ENCODE data around the gene KRT8. TPM values are rescaled to one million over a fixed set of nuclear protein-coding genes. Genes with fewer than 3 reads are reported as not detected.
A peak's percentile ranks its signal among the peaks of the same experiment; 100 is the strongest.

The KRT8 gene
- polyA plus RNA-seq, 1 of the 3 experiments (the other 2 are of a cell fraction) = 49.4 TPM

DNA sequence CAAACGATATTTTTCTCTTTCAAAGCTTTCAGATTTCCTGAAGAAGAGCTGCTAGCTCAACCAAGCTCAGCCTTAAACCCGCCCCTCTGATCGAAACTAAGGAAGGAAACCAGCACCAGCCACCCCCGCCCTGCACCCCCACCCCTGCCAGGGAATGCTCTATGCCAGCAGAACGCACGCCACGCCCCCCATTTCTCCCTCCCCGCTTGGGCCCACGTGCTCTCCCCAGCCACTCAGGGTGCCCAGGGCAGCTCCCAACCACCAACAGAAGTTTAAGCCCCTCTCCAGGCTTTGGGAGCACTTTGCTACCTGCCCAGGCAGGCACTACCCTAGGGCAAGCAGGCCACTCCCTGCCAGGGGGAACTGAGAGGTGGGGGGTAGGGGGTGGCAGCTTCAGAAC, 37.2 kb downstream of the KRT8 start:
- Histone ChIP-seq H3K4me1 (ENCODE audit: control insufficient read depth in 1 of 2, insufficient read depth in 2 of 2, low read depth in 1 of 2, low read length in 1 of 2) (peaks cover 0 to 12% of the 10 kb centered on the region in 2 experiments; a peak in 3 of 4 replicates), H3K9me2 (no peaks in the 10 kb centered on the region), H3K9ac (no peak overlapping the region), H3K4me2 (no peak overlapping the region), H3K36me3 (replicated peaks in 1 of 2; ENCODE audit: control insufficient read depth in 1 of 2, insufficient read depth in 2 of 2, low read length in 1 of 2) (no peaks in the 10 kb centered on the region), H3K79me2 (ENCODE audit: insufficient read depth) (no peaks in the 10 kb centered on the region), H3K9me3 (no peaks in the 10 kb centered on the region), H3K4me3 (ENCODE audit: low read depth in 2 of 2, low read length in 1 of 2) (no peak overlapping the region), H2AFZ (ENCODE audit: low read depth) (no peak overlapping the region), H4K20me1 (ENCODE audit: insufficient read depth) (no peaks in the 10 kb centered on the region), H3F3A (replicated peaks; ENCODE audit: insufficient read depth) (peaks cover 6% of the 10 kb centered on the region), H3K27ac (ENCODE audit: low read depth in 2 of 2, low read length in 1 of 2) (no peak overlapping the region), H3K27me3 (ENCODE audit: insufficient read depth) (no peaks in the 10 kb centered on the region)
- ChIA-PET POLR2A (no interaction called here), CTCF (interaction anchor here (0.8 to 4.1 kb wide), 6 partner anchors 12 to 495 kb away, joined by 3 to 28 read pairs (median 3); no protein-coding TSS in a partner anchor)
- TF ChIP-seq, protein P1, sequence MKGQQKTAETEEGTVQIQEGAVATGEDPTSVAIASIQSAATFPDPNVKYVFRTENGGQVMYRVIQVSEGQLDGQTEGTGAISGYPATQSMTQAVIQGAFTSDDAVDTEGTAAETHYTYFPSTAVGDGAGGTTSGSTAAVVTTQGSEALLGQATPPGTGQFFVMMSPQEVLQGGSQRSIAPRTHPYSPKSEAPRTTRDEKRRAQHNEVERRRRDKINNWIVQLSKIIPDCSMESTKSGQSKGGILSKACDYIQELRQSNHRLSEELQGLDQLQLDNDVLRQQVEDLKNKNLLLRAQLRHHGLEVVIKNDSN (IDR thresholded peaks at IDR 0.05; ENCODE audit: borderline replicate concordance, low read depth) = peak; percentile 34; the same call in 1 of the 2 replicates
- TF ChIP-seq ELF1 (IDR thresholded peaks at IDR 0.05) = no peak
- TF ChIP-seq SMC3 (IDR thresholded peaks at IDR 0.05; ENCODE audit: low read depth, low read length) = no peak
- WGBS (ENCODE audit: low lambda C conversion rate) = 70% methylated on average over 9 of the region's 9 CpGs
- no peak for DNase-seq

DNA sequence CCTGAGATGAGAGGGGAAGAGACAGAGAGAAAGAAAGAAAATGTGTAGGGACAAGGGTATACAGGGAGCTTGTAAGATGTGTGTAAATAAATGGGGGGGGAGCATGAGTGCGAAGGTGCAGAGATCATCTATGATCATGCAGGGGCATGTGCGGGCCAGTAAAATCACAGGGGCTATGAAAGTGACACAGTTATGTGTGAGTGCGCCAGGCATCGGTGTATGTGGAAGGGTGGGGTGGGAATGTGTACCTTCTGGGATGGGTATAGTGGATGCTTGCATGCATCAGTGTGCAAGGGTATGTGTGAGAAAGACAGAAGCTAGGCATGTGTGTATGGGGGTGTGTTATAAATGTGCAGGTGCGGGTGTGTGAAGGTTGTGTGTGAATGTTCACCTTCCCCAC, 37.7 kb downstream of the KRT8 start:
- Histone ChIP-seq H3K4me2 (no peak overlapping the region), H2AFZ (ENCODE audit: low read depth) (no peak overlapping the region), H3K27ac (ENCODE audit: low read depth in 2 of 2, low read length in 1 of 2) (no peak overlapping the region), H3K36me3 (replicated peaks in 1 of 2; ENCODE audit: control insufficient read depth in 1 of 2, insufficient read depth in 2 of 2, low read length in 1 of 2) (no peaks in the 10 kb centered on the region), H3F3A (replicated peaks; ENCODE audit: insufficient read depth) (peaks cover 6% of the 10 kb centered on the region), H4K20me1 (ENCODE audit: insufficient read depth) (no peaks in the 10 kb centered on the region), H3K4me1 (ENCODE audit: control insufficient read depth in 1 of 2, insufficient read depth in 2 of 2, low read depth in 1 of 2, low read length in 1 of 2) (peaks cover 0 to 12% of the 10 kb centered on the region in 2 experiments; a peak in 3 of 4 replicates), H3K9me2 (no peaks in the 10 kb centered on the region), H3K9ac (no peak overlapping the region), H3K4me3 (ENCODE audit: low read depth in 2 of 2, low read length in 1 of 2) (no peak overlapping the region), H3K9me3 (no peaks in the 10 kb centered on the region), H3K27me3 (ENCODE audit: insufficient read depth) (no peaks in the 10 kb centered on the region), H3K79me2 (ENCODE audit: insufficient read depth) (no peaks in the 10 kb centered on the region)
- CTCF ChIA-PET = interaction anchor here (0.7 to 4.1 kb wide), 7 partner anchors 12 to 494 kb away, joined by 3 to 28 read pairs (median 3); no protein-coding TSS in a partner anchor
- POLR2A ChIA-PET = no interaction called here
- 75% methylated on average over 5 of the region's 5 CpGs for WGBS (ENCODE audit: low lambda C conversion rate)
- TF ChIP-seq ELF1 (IDR thresholded peaks at IDR 0.05) (no peak), MXI1 (IDR thresholded peaks at IDR 0.05; ENCODE audit: low read depth, low read length) (no peak), TEAD4 (IDR thresholded peaks at IDR 0.05; ENCODE audit: borderline replicate concordance, insufficient read depth) (no peak), YY1 (IDR thresholded peaks at IDR 0.05; ENCODE audit: low read depth) (no peak), CHD2 (IDR thresholded peaks at IDR 0.05; ENCODE audit: low read length, partially characterized antibody) (no peak), RCOR1 (IDR thresholded peaks at IDR 0.05; ENCODE audit: low read length) (no peak), FOSL2 (IDR thresholded peaks at IDR 0.05; ENCODE audit: borderline replicate concordance, low read depth) (no peak)
- DNase-seq = no peak

DNA sequence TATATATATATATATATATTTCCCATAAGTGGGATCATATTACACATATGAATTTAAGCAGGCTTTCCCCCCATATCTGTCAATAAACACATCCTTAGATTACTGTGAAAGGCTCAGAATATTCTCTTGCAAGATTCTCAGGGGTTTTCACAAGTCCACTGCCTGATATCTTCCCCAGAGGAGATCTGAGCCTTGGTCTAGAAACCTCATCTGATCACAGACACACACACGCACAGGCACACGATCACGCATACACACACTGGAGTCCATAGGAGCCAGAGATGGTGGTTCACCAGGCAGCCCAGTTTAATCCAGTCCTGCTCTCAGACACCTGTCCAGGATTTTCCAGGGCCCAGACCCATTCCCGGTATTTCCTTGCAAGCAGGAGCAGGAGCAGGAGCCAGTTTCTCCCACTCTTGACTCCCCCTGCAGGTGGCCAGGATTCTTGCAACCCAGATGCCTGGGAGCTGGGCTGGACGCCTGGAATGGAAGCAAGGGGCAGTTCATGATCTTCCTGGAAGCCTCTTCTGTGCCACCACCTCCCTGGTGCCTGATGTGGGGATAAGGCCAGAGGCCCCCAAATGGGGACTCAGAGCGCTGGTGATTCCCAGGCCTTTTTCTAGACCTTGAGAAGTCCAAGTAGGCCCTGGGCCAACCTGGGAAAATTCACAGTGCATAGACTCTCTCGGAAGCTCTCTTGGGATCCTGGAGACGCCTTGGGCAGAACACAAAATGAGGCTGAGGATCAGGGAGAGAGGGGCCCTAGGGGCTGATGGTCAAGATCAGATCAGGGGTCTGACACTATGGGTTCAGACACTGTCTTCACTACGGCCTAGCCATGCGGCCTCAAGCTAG, 39.6 kb downstream of the KRT8 start:
- Histone ChIP-seq H3K4me2 (no peak overlapping the region), H3F3A (replicated peaks; ENCODE audit: insufficient read depth) (peaks cover 3% of the 10 kb centered on the region), H4K20me1 (ENCODE audit: insufficient read depth) (no peaks in the 10 kb centered on the region), H3K9me3 (no peaks in the 10 kb centered on the region), H3K36me3 (replicated peaks in 1 of 2; ENCODE audit: control insufficient read depth in 1 of 2, insufficient read depth in 2 of 2, low read length in 1 of 2) (no peaks in the 10 kb centered on the region), H3K9me2 (no peaks in the 10 kb centered on the region), H3K9ac (no peak overlapping the region), H3K27me3 (ENCODE audit: insufficient read depth) (peaks cover 12% of the 10 kb centered on the region; the same call in 1 of the 2 replicates), H3K4me1 (ENCODE audit: control insufficient read depth in 1 of 2, insufficient read depth in 2 of 2, low read depth in 1 of 2, low read length in 1 of 2) (no peaks in the 10 kb centered on the region; a peak in 1 of 4 replicates), H2AFZ (ENCODE audit: low read depth) (no peak overlapping the region), H3K79me2 (ENCODE audit: insufficient read depth) (no peaks in the 10 kb centered on the region), H3K27ac (ENCODE audit: low read depth in 2 of 2, low read length in 1 of 2) (no peak overlapping the region), H3K4me3 (ENCODE audit: low read depth in 2 of 2, low read length in 1 of 2) (peak overlapping the region in 1 of 2 experiments; percentile 17; a peak in 1 of 4 replicates)
- DNase-seq = peak; percentile 87
- ChIA-PET CTCF (interaction anchor here (0.6 to 4.1 kb wide), 45 partner anchors 9 to 711 kb away, joined by 3 to 28 read pairs (median 3); partner anchors contain the start of genes KRT73, KRT74 and KRT79), POLR2A (no interaction called here)
- 72% methylated on average over 7 of the region's 10 CpGs for WGBS (ENCODE audit: low lambda C conversion rate)
- TF ChIP-seq MXI1 (IDR thresholded peaks at IDR 0.05; ENCODE audit: low read depth, low read length) = no peak
- TF ChIP-seq GABPA (IDR thresholded peaks at IDR 0.05; ENCODE audit: low read depth) = no peak
- no peak for TF ChIP-seq POLR2AphosphoS5 (IDR thresholded peaks at IDR 0.05; ENCODE audit: low read depth, low read length)
- TF ChIP-seq GATA2 (CRISPR knock-in tag; IDR thresholded peaks at IDR 0.05) = no peak
- TF ChIP-seq, protein P2, sequence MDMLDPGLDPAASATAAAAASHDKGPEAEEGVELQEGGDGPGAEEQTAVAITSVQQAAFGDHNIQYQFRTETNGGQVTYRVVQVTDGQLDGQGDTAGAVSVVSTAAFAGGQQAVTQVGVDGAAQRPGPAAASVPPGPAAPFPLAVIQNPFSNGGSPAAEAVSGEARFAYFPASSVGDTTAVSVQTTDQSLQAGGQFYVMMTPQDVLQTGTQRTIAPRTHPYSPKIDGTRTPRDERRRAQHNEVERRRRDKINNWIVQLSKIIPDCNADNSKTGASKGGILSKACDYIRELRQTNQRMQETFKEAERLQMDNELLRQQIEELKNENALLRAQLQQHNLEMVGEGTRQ (IDR thresholded peaks at IDR 0.05; ENCODE audit: borderline replicate concordance, low read depth, low read length) = no peak
- TF ChIP-seq SMC3 (IDR thresholded peaks at IDR 0.05; ENCODE audit: low read depth, low read length) = peak; percentile 60
- no peak for TF ChIP-seq TAF1 (IDR thresholded peaks at IDR 0.05; ENCODE audit: borderline replicate concordance, low read depth, low read length)
- TF ChIP-seq RCOR1 (IDR thresholded peaks at IDR 0.05; ENCODE audit: low read length) = no peak
- TF ChIP-seq RFX5 (IDR thresholded peaks at IDR 0.05; ENCODE audit: low read length) = no peak
- TF ChIP-seq NRF1 (IDR thresholded peaks at IDR 0.05; ENCODE audit: low read depth, low read length) = no peak
- TF ChIP-seq CHD2 (IDR thresholded peaks at IDR 0.05; ENCODE audit: low read length, partially characterized antibody) = no peak
- TF ChIP-seq RXRA (IDR thresholded peaks at IDR 0.05; ENCODE audit: borderline replicate concordance, low read depth) = no peak

Measured in SK-N-SH (cell line).